Stimulated activated CD8-positive, alpha-beta memory T cell treated with anti-CD3 and anti-CD28 coated beads, Interleukin-7, amount 100 ng/mL, for 4 hours (primary cell): ENCODE results near the gene RXYLT1.
"Not testable (repeated sequence)": the region's sequence is repeated elsewhere in the genome, so short reads cannot be mapped to it uniquely, and the experiment has no call there.

Experiments
- DNase-seq, 2 donors: peaks; one replicate each; pipeline ENCODE4 v3.0.0-alpha.2; 2020; ENCODE audit warnings: low read depth in 2 of 2

RXYLT1 gene

GRCh38 chr12:63779498-63780481, at the start of gene RXYLT1:
TSS of gene RXYLT1 (plus strand) at chr12:63779909. CDS start at chr12:63779961, 52 bp downstream.
- DNase-seq, result peak; percentile 65 to 78

- DNase-seq, result not testable (repeated sequence)
Measured at GRCh38 chr12:63732779-63733178, 46.9 kb upstream of the RXYLT1 start.

- DNase-seq, result not testable (repeated sequence)
Measured at GRCh38 chr12:63733585-63733984, 46.1 kb upstream of the RXYLT1 start.

- DNase-seq, result not testable (repeated sequence)
Measured at GRCh38 chr12:63740551-63740950, 39.2 kb upstream of the RXYLT1 start.

- DNase-seq, result not testable (repeated sequence)
Measured at GRCh38 chr12:63741431-63741830, 38.3 kb upstream of the RXYLT1 start.

GRCh38 chr12:63744110-63744509, 35.6 kb upstream of the RXYLT1 start:
- not testable (repeated sequence) for DNase-seq

GRCh38 chr12:63746470-63746869, 33.2 kb upstream of the RXYLT1 start:
- DNase-seq, result not testable (repeated sequence)

- DNase-seq, result not testable (repeated sequence)
Measured at GRCh38 chr12:63747136-63747535, 32.6 kb upstream of the RXYLT1 start.

- no peak for DNase-seq
Measured at GRCh38 chr12:63747553-63747952, 32.2 kb upstream of the RXYLT1 start.

GRCh38 chr12:63752283-63752682, 27.4 kb upstream of the RXYLT1 start:
- no peak for DNase-seq

- no peak for DNase-seq
Measured at GRCh38 chr12:63752841-63753240, 26.9 kb upstream of the RXYLT1 start.

GRCh38 chr12:63753743-63754142, 26.0 kb upstream of the RXYLT1 start:
- DNase-seq, result no peak

- DNase-seq, result no peak
Measured at GRCh38 chr12:63764481-63764880, 15.2 kb upstream of the RXYLT1 start.

GRCh38 chr12:63766498-63766897, 13.2 kb upstream of the RXYLT1 start:
- no peak for DNase-seq

GRCh38 chr12:63770375-63770774, 9.3 kb upstream of the RXYLT1 start:
- no peak for DNase-seq

GRCh38 chr12:63777340-63777739, 2.4 kb upstream of the RXYLT1 start:
- DNase-seq, result no peak

GRCh38 chr12:63782466-63782865, 2.8 kb downstream of the RXYLT1 start:
- DNase-seq, result no peak

GRCh38 chr12:63787306-63787705, 7.6 kb downstream of the RXYLT1 start:
- DNase-seq, result no peak

- no peak for DNase-seq
Measured at GRCh38 chr12:63790608-63790945, 10.9 kb downstream of the RXYLT1 start.

- no peak for DNase-seq
Measured at GRCh38 chr12:63792338-63792737, 12.6 kb downstream of the RXYLT1 start.

GRCh38 chr12:63795032-63795687, 15.5 kb downstream of the RXYLT1 start:
- no peak for DNase-seq

- DNase-seq, result no peak
Measured at GRCh38 chr12:63795944-63796343, 16.2 kb downstream of the RXYLT1 start.
